ENCODE measurements around the gene TUNAR.

TUNAR gene

DNA sequence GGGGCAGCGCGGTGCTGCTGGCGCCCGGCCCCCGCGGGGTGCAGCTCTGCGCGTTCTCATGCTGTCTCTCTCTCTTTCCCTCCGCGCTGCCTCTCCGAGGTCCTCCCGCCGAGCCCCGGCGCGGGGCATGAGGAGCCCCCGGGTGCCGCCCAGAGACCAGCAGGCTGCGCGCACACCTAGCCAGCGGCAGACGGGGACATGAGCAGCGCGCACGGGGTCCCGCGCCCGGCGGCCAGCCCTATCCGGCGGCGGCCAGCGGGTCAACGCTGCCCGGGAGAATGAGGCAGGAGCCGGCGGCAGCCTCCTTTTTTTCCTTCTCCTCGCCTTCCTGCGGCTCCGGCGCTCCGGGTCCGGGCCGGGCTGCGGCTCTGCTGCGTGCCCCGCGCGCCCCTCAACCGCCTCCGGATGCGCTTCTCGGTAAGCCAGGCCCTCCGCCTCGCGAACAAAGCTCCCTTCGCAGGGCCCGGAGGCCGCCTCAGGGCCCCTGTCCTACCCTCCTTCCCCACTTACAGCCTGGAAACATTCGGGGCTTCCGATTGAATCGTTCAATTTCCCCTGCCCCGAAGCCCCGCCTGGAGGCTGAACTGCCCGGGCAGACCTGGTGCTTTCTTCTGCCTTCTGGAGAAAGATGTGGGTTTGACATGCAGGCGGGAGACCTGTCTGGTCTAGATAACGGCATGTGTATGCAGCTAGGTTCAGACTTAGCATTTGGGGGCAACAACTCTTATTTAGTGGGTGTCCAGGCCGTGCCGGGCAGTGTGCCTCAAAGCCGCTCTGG is at the start of gene TUNAR:
Gene TUNAR (plus strand): TSS at position 72 of the 778 bp plus-strand sequence.
- DNase-seq: no peak

GRCh38 chr14:95828649-95829265 is 47.9 kb upstream of the TUNAR start:
- DNase-seq: no peak

DNA sequence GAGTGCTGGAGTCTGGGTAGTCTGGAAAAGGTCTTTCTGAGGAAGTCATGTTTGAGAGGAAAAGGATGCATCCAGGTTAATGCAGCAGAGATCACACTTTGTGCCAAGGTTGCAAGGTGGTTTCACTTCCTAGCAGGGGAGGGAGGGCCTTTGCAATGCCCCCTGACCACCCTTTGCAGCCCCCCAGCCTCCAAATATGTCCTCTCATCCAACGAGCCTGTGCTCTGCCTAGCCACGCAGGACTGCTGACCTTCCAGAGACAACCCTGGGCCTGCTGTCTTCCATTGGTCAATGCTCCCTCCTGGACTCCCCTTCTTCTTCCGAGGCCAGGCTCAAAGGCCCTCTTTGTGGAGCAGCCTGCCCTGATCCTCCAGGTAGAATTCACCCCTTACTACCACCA is 47.3 kb upstream of the TUNAR start:
- no peak for DNase-seq

DNA sequence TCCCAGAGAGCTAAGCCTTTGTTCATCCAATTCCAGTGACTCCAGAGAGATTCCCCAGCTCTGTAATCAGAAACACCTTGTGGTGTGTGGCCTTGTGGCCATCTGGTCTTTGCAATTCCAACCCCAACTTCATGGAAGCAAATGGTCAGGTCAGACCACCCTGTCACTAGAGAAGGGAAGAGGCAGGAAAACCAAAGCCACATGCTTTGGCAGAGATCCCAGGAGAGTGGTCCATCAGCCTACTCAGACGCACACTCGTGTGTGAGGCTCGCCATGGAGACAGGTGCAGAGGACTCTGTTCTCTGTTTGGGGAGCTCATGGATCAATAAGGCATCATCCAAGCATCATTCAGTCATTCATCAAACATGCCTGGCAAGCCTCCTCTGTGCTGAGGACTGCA is 46.2 kb upstream of the TUNAR start:
- DNase-seq: no peak

DNA sequence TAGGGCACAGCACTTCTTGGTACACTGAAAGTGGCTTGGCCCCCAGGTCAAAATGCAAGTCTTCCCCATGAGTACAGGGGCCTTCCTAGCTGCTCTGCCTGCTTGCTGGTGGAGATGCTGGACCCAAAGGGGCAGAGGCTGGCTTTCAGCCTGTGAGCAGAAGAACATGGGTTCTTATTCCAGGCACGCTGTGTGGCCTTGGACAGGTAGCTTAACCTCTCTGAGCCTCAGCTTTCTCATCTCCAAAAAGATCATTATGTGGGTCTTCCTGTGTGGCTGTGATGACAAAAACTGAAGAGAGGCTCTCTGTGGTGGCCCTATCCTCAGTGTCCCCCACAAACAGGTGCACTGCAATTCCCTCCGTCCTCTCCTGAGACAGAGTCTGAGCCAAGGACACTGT is 45.6 kb upstream of the TUNAR start:
- DNase-seq: no peak

GRCh38 chr14:95831468-95831867 is 45.2 kb upstream of the TUNAR start:
- no peak for DNase-seq

GRCh38 chr14:95832012-95832411 is 44.6 kb upstream of the TUNAR start:
- no peak for DNase-seq

DNA sequence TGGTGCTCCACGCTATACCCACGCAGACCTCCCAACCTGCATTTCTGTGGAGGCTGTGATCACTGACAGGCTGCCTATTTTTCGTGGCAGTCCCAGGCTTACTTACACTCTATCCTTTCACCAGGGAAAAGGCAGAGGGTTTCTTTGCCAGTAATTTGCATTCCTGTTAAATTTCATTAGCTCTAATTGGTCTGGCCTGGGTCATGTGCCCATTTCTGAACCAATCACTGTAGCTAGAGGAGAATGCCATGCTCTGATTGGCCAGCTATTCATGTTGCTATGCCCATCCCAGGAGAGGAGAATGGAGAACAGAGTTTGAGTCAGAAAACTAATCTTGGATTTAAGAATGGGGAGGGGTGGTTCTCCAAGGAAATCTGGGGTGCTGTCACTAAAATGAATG is 43.2 kb upstream of the TUNAR start:
- no peak for DNase-seq

DNA sequence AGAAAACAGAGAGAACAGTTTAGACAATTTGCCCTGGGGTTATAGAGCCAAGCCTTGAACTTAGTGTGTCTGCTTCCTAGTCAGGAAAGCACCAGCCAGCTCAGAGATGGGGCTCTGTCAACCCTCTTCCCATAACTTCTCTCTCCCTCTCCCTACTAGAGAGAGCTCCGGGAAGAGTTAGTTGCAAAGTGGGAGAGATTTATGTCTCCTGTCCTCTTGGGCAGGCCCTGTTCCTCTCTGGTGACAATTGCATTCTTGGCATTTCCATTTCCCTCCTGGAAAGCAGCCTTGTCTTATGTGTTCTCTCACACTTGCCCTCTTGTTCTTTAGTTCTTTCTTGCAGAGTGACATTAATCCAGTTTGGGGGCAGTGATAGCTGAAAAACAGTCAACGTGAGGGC is 42.1 kb upstream of the TUNAR start:
- DNase-seq: no peak

DNA sequence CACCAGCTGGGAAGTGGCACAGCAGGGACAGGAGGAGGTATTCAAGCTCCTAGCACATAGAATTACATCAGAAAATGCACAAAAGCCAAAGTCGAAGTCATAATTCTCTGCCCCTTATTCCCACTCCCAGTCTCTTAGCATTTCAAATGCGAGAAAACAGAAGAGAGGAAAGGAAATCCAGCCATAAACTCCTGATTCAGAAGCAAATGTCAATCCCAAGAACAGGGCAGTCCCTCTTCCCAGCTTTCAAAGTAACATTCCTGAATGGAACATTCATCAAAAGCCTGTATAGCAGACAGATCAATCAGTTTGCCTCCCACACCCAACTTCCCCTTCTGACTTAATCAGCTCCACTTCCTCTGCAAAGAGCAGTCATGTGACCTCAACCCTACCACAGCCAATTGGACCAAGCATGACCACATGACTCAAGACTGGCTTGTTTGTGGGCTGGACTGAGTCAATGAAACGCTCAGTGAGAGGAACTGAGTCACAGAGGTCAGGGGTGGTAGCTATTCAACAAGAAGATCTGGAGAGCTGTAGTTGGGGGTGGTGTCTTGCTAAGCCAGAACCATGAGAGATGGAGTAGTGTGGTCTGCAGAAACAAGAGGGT is 41.4 kb upstream of the TUNAR start:
- DNase-seq: peak; percentile 5

DNA sequence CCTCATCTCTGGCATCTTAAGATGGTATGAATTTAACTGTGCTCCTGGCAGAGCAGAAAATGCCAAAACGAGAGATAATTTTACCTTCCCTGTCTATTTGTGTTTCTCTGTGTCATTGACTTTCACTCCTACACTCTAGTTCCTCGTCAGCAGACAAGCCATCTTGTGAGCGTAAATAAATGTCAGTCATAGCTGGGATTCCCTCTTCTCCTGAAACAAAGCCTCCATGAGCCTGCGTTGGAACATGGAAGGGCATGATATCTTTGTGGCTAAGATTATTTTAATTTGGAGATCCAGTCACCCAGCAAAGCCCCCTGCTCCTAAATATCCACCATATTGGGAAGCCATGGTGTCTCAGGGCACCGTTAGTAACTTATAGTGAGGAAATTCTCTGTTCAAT is 37.8 kb upstream of the TUNAR start:
- no peak for DNase-seq

DNA sequence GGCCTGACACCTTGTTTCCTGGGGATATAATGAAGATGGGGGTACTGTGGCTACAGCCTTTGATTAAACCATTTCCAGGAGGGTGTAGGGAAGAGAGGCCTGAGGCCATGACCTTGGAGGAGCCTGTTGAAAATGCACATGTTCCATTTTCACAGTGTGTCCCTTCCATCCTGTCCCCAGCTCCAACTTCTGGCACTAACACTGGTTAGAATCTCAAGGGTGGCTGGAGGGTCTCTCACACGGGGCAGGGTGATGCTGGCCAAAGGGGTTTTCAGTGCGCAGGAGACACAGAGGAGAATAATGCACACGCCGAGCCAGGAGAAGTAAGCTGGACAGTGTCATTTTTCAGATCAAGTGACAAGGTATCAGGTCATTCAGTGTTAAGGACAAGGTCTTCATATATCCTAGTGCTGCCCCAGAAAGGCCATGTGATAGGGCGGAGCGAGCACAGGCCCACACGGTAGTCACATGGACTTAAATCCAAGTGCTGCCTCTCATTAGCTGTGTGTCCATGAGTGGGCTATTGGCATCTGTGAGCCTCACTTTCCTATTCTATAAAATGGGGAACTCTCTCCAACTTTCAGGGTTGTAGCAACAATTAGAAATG is 36.4 kb upstream of the TUNAR start:
- DNase-seq: no peak

- DNase-seq: no peak
Measured at GRCh38 chr14:95841668-95842067, 35.0 kb upstream of the TUNAR start.

- DNase-seq: no peak
Measured at GRCh38 chr14:95849761-95850160, 26.9 kb upstream of the TUNAR start.

DNA sequence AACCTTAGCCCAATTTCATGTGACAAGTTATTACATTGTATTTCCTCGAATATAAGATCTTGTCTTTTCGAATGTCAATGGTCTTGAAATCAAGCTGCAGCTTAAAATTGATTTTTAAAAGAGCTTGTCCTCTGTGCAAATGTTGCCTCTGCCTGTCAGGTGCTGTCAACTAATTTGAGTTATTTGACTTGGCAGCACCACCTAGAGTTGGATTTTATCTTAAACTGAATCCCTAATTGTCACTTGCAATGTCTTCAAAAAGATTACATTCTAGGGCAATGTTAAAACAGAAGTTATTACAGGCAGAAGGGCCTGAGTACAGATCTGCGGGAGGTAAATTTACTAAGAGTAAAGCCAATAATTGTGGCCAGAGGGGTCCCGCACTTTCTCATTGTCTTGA is 26.2 kb upstream of the TUNAR start:
- no peak for DNase-seq

DNA sequence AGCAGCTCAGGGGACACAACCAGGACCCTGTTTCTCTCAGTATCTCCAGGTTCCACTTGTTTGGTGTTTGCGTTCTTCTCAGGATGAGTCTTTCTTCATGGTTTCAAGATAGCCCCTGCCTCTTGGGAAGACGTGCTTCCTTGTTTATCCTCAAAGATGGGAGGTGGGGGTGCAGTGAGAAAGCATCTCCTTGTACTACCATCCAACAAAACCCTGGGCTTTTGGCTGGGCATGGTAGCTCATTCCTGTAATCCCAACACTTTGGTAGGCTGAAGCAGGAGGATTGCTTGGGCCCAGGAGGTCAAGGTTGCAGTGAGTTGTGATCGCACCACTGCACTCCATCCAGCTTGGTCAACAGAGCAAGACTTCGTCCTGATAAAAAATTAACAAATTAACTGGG is 21.0 kb upstream of the TUNAR start:
- no peak for DNase-seq

- DNase-seq: no peak
Measured at GRCh38 chr14:95857275-95857674, 19.4 kb upstream of the TUNAR start.

DNA sequence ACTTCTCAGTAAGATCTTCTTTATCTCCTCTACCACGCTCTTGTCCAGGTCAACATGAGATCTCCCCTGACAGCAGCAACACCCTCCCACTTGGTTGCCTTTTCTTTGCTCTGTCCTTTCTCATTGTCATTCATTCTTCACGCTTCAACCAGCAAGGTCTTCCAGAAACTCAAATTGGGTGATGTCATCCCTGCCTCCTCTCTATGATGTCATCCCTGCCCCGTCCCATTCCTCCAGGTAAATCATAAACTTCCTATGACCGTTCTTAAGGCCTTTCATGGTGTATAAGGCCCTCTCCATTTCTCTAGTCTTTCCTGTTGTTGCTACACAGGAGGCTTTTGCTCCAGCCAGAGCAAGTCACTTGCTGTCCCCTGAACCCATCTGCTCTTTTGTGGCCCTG is 17.7 kb upstream of the TUNAR start:
- no peak for DNase-seq

DNA sequence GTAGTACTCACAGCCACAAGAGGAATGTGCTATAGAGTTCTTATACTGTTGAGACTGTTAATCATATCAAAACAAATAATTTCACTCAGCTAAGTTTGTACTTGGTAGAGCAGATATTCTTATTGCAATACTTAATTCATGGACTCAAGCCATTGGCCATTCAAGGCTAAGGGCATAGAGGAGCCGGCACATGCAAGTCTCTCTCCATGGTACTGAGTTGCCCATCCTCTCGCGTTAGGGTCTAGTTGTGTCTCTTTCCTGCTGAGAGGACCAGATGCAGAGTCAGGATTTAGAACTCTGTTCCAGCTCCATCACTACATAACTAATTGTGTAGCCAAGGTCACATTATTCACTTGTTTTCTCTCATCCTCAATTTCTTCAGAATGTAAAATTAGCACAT is 14.4 kb upstream of the TUNAR start:
- DNase-seq: peak; percentile 3

GRCh38 chr14:95863295-95863694 is 13.3 kb upstream of the TUNAR start:
- DNase-seq: no peak

- DNase-seq: no peak
Measured at GRCh38 chr14:95869776-95870175, 6.9 kb upstream of the TUNAR start.

DNA sequence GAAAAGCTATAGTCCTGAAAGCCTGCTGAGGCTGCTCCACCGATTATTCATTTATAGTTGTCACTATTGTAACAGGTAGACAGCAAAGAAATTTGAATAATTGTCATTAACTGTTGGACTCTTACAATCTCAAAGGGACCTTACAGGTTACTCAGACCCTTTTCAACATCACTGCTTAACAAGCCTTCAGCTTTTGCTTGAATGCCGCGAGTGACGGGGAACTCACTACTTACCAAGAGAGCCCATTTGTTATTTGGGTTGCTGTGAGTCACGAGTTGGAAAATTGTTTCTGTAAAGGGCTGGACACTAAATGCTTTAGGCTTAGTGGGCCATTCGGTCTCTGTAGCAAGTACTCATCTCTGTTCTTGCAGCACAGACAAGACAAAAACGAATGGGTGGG is 5.9 kb upstream of the TUNAR start:
- DNase-seq: no peak

GRCh38 chr14:95871531-95871930 is 5.1 kb upstream of the TUNAR start:
- no peak for DNase-seq

DNA sequence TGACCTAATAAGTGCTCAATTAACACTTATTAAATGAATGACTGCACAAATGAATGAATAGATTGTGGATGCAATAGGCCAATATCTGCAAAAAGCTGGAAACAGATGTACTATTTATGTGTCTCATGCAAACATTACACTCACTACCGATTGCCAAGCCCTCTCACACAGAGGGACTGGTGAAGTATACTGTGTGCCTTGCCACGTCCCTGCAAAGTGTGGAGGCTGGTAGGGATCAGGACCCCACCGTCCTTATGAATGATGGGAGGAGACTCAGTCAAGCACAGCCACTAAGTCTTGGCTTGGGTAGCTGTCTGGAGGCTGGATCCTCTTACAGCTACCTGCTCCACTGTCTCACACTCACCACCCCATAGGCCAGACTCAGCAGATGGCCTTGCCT is 3.9 kb upstream of the TUNAR start:
- DNase-seq: no peak

All from fibroblast of skin of right quadriceps (primary cell).